HEK293T (cell line): ENCODE results near the gene ADAMTS4.

Experiments used
- ARNT ChIP-seq: fragments of 450-650 bp; IDR thresholded peaks from 2 replicates; pipeline ENCODE4 v1.6.1; 2017; ENCODE audit warnings: mild to moderate bottlenecking
- BHLHE40 ChIP-seq: fragments of 450-650 bp; IDR thresholded peaks from 2 replicates; pipeline ENCODE4 v1.6.1; 2016; ENCODE audit warnings: mild to moderate bottlenecking, moderate library complexity, borderline replicate concordance
- ELF4 ChIP-seq: fragments of 450-650 bp; IDR thresholded peaks from 2 replicates; pipeline ENCODE4 v1.6.1; 2017; ENCODE audit warnings: antibody characterized with exemption
- FOXA1 ChIP-seq: fragments of 450-650 bp; IDR thresholded peaks from 2 replicates; pipeline ENCODE4 v1.6.1; 2016; ENCODE audit warnings: mild to moderate bottlenecking
- FOXK2 ChIP-seq: fragments of 450-650 bp; IDR thresholded peaks from 2 replicates; pipeline ENCODE4 v1.6.1; 2016; ENCODE audit warnings: mild to moderate bottlenecking
- FOXM1 ChIP-seq: fragments of 450-650 bp; IDR thresholded peaks from 2 replicates; pipeline ENCODE4 v1.6.1; 2017; ENCODE audit warnings: mild to moderate bottlenecking, borderline replicate concordance
- LEF1 ChIP-seq: fragments of 450-650 bp; IDR thresholded peaks from 2 replicates; pipeline ENCODE4 v1.6.1; 2017; ENCODE audit warnings: mild to moderate bottlenecking, borderline replicate concordance
- NFRKB ChIP-seq: fragments of 450-650 bp; IDR thresholded peaks from 2 replicates; pipeline ENCODE4 v1.6.1; 2016; ENCODE audit warnings: mild to moderate bottlenecking, moderate library complexity
- PKNOX1 ChIP-seq: fragments of 450-650 bp; IDR thresholded peaks from 2 replicates; pipeline ENCODE4 v1.6.1; 2016
- SP1 ChIP-seq: fragments of 450-650 bp; IDR thresholded peaks from 2 replicates; pipeline ENCODE4 v1.6.1; 2017
- SUZ12 ChIP-seq: fragments of 450-650 bp; IDR thresholded peaks from 2 replicates; pipeline ENCODE4 v1.6.1; 2016; ENCODE audit warnings: mild to moderate bottlenecking
- TARDBP ChIP-seq: fragments of 450-650 bp; IDR thresholded peaks from 2 replicates; pipeline ENCODE4 v1.6.1; 2016
- ZNF384 ChIP-seq: fragments of 450-650 bp; IDR thresholded peaks from 2 replicates; pipeline ENCODE4 v1.6.1; 2016

GRCh38 chr1:161191971-161192370 is 6.9 kb downstream of the ADAMTS4 start:
- no peak for TF ChIP-seq TARDBP
- no peak for TF ChIP-seq ELF4
- TF ChIP-seq SUZ12 = no peak
- TF ChIP-seq NFRKB = no peak
- TF ChIP-seq SP1 = no peak
- TF ChIP-seq BHLHE40 = no peak
- no peak for TF ChIP-seq FOXM1
- TF ChIP-seq ARNT = no peak
- no peak for TF ChIP-seq FOXK2
- TF ChIP-seq FOXA1 = no peak
- no peak for TF ChIP-seq ZNF384
- no peak for TF ChIP-seq LEF1
- no peak for TF ChIP-seq PKNOX1
